ENCODE results near the gene KCNQ2.

KCNQ2 gene

GRCh38 chr20:63387393-63387792 lies 85.1 kb downstream of the KCNQ2 start:
- H3K4me3 ChIP-seq (replicated peaks; ENCODE audit: insufficient read depth, low read length) = no peak overlapping the region
- no peaks in the 10 kb centered on the region for H3K27me3 ChIP-seq (ENCODE audit: insufficient read depth, poor library complexity, severe bottlenecking)
- DNase-seq (ENCODE audit: low read depth in 1 of 2, low spot score in 1 of 2) = no peak
- TF ChIP-seq REST (IDR thresholded peaks at IDR 0.05; ENCODE audit: insufficient replicate concordance, low read depth) (no peak), CTCF (IDR thresholded peaks at IDR 0.05; ENCODE audit: insufficient read depth, low read length) (no peak), SPI1 (IDR thresholded peaks at IDR 0.05; ENCODE audit: borderline replicate concordance, low read depth) (no peak), GABPA (IDR thresholded peaks at IDR 0.05; ENCODE audit: low read depth) (no peak), POLR2AphosphoS5 (IDR thresholded peaks at IDR 0.05; ENCODE audit: low read depth) (no peak)
- no peak overlapping the region for H3K27ac ChIP-seq (replicated peaks)

- Histone ChIP-seq H3K27me3 (ENCODE audit: insufficient read depth, poor library complexity, severe bottlenecking) (no peaks in the 10 kb centered on the region), H3K27ac (replicated peaks) (no peak overlapping the region), H3K4me3 (replicated peaks; ENCODE audit: insufficient read depth, low read length) (no peak overlapping the region)
- DNase-seq (ENCODE audit: low read depth in 1 of 2, low spot score in 1 of 2) = no peak
- no peak for TF ChIP-seq GABPA (IDR thresholded peaks at IDR 0.05; ENCODE audit: low read depth)
- no peak for TF ChIP-seq SPI1 (IDR thresholded peaks at IDR 0.05; ENCODE audit: borderline replicate concordance, low read depth)
- TF ChIP-seq REST (IDR thresholded peaks at IDR 0.05; ENCODE audit: insufficient replicate concordance, low read depth) = no peak
- no peak for TF ChIP-seq POLR2AphosphoS5 (IDR thresholded peaks at IDR 0.05; ENCODE audit: low read depth)
- TF ChIP-seq CTCF (IDR thresholded peaks at IDR 0.05; ENCODE audit: insufficient read depth, low read length) = no peak
Observed at GRCh38 chr20:63386491-63386890, 86.0 kb downstream of the KCNQ2 start.

GRCh38 chr20:63385819-63386218 lies 86.6 kb downstream of the KCNQ2 start:
- Histone ChIP-seq H3K27me3 (ENCODE audit: insufficient read depth, poor library complexity, severe bottlenecking) (no peaks in the 10 kb centered on the region), H3K4me3 (replicated peaks; ENCODE audit: insufficient read depth, low read length) (no peak overlapping the region), H3K27ac (replicated peaks) (no peak overlapping the region)
- no peak for TF ChIP-seq POLR2AphosphoS5 (IDR thresholded peaks at IDR 0.05; ENCODE audit: low read depth)
- no peak for TF ChIP-seq CTCF (IDR thresholded peaks at IDR 0.05; ENCODE audit: insufficient read depth, low read length)
- no peak for TF ChIP-seq SPI1 (IDR thresholded peaks at IDR 0.05; ENCODE audit: borderline replicate concordance, low read depth)
- TF ChIP-seq GABPA (IDR thresholded peaks at IDR 0.05; ENCODE audit: low read depth) = no peak
- no peak for TF ChIP-seq REST (IDR thresholded peaks at IDR 0.05; ENCODE audit: insufficient replicate concordance, low read depth)
- no peak for DNase-seq (ENCODE audit: low read depth in 1 of 2, low spot score in 1 of 2)

Data from HL-60 (cell line).